ENCODE data around the gene GADD45GIP1.

DNA sequence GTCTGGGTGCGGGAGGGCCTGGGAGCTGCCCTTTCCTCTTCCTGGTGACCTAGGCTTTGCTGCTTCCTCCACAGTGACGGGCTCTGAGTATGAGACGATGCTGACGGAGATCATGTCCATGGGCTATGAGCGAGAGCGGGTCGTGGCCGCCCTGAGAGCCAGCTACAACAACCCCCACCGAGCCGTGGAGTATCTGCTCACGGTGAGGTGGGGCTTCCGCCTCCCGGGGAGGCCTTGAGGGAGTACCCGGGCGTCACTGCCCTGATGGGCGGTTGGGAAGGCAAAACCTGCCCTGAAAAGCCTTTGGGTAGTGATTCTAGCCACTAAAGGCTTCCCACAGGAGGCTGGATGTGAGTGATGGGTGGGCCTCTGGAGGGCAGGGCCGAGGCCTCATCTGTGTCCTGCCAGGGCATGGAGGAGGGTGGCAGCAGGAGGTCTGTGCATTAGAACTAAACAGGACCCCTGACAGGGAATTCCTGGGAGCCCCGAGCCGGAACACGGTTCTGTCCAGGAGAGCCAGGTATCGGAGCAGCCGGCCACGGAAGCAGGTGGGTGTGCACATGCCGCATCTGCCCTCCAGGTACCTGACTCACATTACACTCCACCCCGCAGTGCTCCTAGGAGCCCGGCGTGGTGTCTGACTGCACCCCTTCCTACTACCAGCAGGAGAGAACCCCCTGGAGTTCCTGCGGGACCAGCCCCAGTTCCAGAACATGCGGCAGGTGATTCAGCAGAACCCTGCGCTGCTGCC is 8.2 kb downstream of the GADD45GIP1 start:
- TF ChIP-seq, protein P1, sequence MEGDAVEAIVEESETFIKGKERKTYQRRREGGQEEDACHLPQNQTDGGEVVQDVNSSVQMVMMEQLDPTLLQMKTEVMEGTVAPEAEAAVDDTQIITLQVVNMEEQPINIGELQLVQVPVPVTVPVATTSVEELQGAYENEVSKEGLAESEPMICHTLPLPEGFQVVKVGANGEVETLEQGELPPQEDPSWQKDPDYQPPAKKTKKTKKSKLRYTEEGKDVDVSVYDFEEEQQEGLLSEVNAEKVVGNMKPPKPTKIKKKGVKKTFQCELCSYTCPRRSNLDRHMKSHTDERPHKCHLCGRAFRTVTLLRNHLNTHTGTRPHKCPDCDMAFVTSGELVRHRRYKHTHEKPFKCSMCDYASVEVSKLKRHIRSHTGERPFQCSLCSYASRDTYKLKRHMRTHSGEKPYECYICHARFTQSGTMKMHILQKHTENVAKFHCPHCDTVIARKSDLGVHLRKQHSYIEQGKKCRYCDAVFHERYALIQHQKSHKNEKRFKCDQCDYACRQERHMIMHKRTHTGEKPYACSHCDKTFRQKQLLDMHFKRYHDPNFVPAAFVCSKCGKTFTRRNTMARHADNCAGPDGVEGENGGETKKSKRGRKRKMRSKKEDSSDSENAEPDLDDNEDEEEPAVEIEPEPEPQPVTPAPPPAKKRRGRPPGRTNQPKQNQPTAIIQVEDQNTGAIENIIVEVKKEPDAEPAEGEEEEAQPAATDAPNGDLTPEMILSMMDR (IDR thresholded peaks at IDR 0.05), result no peak
- TF ChIP-seq POLR2A (IDR thresholded peaks at IDR 0.05), result no peak

All from right lobe of liver (tissue), 4 donors.